Smooth muscle cell (in vitro differentiated cells): ENCODE data around the gene TRIM61. TPM values are rescaled to one million over a fixed set of nuclear protein-coding genes. Genes with fewer than 3 reads are reported as not detected.

Experiments used
- DNase-seq: peaks from one replicate; lab custom pipeline; 2025; ENCODE audit not compliant: unreplicated experiment; lab: John Stamatoyannopoulos, UW
- H2AFZ ChIP-seq: fragments of 200-600 bp; sonication (generic); 2 replicates; pipeline ENCODE4 v1.6.0; 2016; ENCODE audit warnings: antibody characterized with exemption, low read depth, mild to moderate bottlenecking
- H3F3A ChIP-seq: fragments of 200-600 bp; sonication (generic); 2 replicates; pipeline ENCODE4 v1.6.0; 2017; ENCODE audit warnings: antibody characterized with exemption, low read depth
- H3K27ac ChIP-seq: fragments of 200-600 bp; sonication (generic); 2 replicates; pipeline ENCODE4 v1.5.1; 2016; ENCODE audit warnings: low read depth, mild to moderate bottlenecking
- H3K27me3 ChIP-seq: fragments of 200-600 bp; sonication (generic); 2 replicates; pipeline ENCODE4 v1.6.1; 2016; ENCODE audit warnings: low read depth, mild to moderate bottlenecking
- H3K36me3 ChIP-seq: fragments of 200-600 bp; sonication (generic); 2 replicates; pipeline ENCODE4 v1.5.1; 2016; ENCODE audit warnings: low read depth
- H3K4me1 ChIP-seq: fragments of 200-600 bp; sonication (generic); 2 replicates; pipeline ENCODE4 v1.5.1; 2016; ENCODE audit warnings: low read depth
- H3K4me2 ChIP-seq: fragments of 200-600 bp; sonication (generic); 2 replicates; pipeline ENCODE4 v1.6.0; 2016; ENCODE audit warnings: mild to moderate bottlenecking
- H3K4me3 ChIP-seq: fragments of 200-600 bp; sonication (generic); 2 replicates; pipeline ENCODE4 v1.5.1; 2016; ENCODE audit warnings: mild to moderate bottlenecking
- H3K79me2 ChIP-seq: fragments of 200-600 bp; sonication (generic); 2 replicates; pipeline ENCODE4 v1.6.0; 2016; ENCODE audit warnings: low read depth, mild to moderate bottlenecking
- H3K9ac ChIP-seq: fragments of 200-600 bp; sonication (generic); 2 replicates; pipeline ENCODE4 v1.6.0; 2016; ENCODE audit warnings: low read depth
- H3K9me3 ChIP-seq: fragments of 200-600 bp; sonication (generic); replicated peaks from 2 replicates; pipeline ENCODE4 v1.5.1; 2016; ENCODE audit warnings: low read depth
- H4K20me1 ChIP-seq: fragments of 200-600 bp; sonication (generic); 2 replicates; pipeline ENCODE4 v1.6.0; 2016; ENCODE audit warnings: low read depth
- WGBS: methylation state at CpG from one replicate; pipeline ENCODE4 v1.1.7; 2016; ENCODE audit warnings: low lambda C conversion rate; 5-methylcytosine and 5-hydroxymethylcytosine counted together
- polyA plus RNA-seq: library from polyadenylated mRNA; unstranded; fragments of >200 nt; fragmentation: Nextera tagmentation; extraction: Ambion mirVana; gene quantifications from 2 replicates; pipeline ENCODE4 v1.2.1, GENCODE V29; 2016
- total RNA-seq: library from RNA; depleted of rRNA; stranded (reverse); fragments of >200 nt; gene quantifications from 2 replicates; pipeline ENCODE4 v1.2.3, GENCODE V29; 2014
- TF ChIP-seq, protein P1 (sequence below): fragments of 200-600 bp; sonication (generic); IDR thresholded peaks from 2 replicates; pipeline ENCODE4 v1.5.1; 2017; ENCODE audit warnings: borderline replicate concordance, mild to moderate bottlenecking, antibody characterized with exemption; ENCODE audit not compliant: insufficient read depth, poor library complexity, severe bottlenecking

Gene TRIM61
- total and polyA plus RNA-seq, 2 experiments from 2014 or later = not detected

DNA sequence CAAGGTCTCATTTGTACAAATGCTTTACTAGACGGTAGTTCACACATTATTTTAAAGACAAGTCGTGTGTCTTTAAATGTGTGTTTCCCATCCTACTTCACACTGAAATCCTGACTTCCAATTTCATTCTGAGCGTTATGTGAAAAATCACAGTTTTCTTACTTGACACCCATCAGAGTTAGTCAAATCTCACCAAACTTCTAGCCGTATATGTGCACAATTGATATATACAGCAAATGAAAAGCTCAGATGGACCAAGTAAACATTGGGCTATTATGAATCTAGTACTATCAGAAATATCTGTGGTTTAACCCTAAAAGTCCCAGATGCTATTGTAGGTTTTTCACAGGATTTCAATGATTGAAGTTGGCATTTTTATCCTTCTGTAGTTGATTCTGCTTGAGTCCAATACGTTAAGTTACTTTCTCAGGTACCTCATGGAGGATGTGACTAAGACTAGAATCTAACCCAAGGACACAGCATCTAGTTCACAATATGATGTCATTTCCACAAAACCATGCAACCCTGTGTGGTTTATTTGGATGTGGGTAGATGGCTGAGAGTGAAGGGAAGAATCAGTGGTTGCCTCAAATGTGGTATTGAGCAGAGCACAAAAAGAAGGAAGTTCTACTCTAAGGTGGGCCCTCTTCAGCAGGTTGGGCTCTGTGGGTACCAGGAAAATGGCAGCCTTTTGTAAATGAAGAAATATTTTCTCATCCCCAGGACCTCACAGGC is 32.2 kb upstream of the TRIM61 start:
- Histone ChIP-seq H3K9me3 (no peaks in the 10 kb centered on the region), H2AFZ (no peak overlapping the region), H3K9ac (no peak overlapping the region), H3K4me1 (no peaks in the 10 kb centered on the region), H3K27ac (no peak overlapping the region), H4K20me1 (no peaks in the 10 kb centered on the region), H3K4me2 (no peak overlapping the region), H3K79me2 (no peaks in the 10 kb centered on the region), H3K36me3 (no peaks in the 10 kb centered on the region), H3K27me3 (no peaks in the 10 kb centered on the region), H3F3A (no peaks in the 10 kb centered on the region), H3K4me3 (no peak overlapping the region)
- DNase-seq = no peak
- TF ChIP-seq, protein P1, sequence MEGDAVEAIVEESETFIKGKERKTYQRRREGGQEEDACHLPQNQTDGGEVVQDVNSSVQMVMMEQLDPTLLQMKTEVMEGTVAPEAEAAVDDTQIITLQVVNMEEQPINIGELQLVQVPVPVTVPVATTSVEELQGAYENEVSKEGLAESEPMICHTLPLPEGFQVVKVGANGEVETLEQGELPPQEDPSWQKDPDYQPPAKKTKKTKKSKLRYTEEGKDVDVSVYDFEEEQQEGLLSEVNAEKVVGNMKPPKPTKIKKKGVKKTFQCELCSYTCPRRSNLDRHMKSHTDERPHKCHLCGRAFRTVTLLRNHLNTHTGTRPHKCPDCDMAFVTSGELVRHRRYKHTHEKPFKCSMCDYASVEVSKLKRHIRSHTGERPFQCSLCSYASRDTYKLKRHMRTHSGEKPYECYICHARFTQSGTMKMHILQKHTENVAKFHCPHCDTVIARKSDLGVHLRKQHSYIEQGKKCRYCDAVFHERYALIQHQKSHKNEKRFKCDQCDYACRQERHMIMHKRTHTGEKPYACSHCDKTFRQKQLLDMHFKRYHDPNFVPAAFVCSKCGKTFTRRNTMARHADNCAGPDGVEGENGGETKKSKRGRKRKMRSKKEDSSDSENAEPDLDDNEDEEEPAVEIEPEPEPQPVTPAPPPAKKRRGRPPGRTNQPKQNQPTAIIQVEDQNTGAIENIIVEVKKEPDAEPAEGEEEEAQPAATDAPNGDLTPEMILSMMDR = no peak
- WGBS = 93% methylated on average over 5 of the region's 5 CpGs

DNA sequence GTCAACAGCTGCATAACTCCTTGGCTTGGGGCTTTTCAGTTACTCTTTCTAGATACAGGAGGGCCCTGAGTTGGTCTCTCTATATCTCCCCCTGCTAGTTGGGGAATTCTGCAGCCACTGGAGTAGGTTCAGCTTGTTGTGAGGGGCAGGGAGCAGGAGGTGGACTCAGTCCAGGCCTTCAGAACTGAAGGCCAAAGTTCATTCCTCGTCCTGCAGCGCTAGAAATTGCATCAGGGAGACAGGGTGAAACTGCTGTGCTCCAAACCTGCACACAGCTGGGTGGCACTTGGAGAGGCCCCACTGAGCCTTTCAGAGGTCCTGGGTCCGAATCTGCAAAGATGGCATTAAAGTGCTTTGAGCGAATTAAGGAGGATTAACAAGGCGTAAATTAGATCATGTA is 29.4 kb upstream of the TRIM61 start:
- H3K79me2 ChIP-seq = no peaks in the 10 kb centered on the region
- no peaks in the 10 kb centered on the region for H3K9me3 ChIP-seq
- H2AFZ ChIP-seq = no peak overlapping the region
- H3K27ac ChIP-seq = no peak overlapping the region
- no peak overlapping the region for H3K9ac ChIP-seq
- H3K36me3 ChIP-seq = no peaks in the 10 kb centered on the region
- TF ChIP-seq, protein P1 = no peak
- H3K4me1 ChIP-seq = no peaks in the 10 kb centered on the region
- no peak overlapping the region for H3K4me3 ChIP-seq
- H4K20me1 ChIP-seq = no peaks in the 10 kb centered on the region
- H3K4me2 ChIP-seq = no peak overlapping the region
- H3K27me3 ChIP-seq = no peaks in the 10 kb centered on the region
- DNase-seq = no peak
- WGBS = 85% methylated on average over 5 of the region's 5 CpGs
- H3F3A ChIP-seq = no peaks in the 10 kb centered on the region

DNA sequence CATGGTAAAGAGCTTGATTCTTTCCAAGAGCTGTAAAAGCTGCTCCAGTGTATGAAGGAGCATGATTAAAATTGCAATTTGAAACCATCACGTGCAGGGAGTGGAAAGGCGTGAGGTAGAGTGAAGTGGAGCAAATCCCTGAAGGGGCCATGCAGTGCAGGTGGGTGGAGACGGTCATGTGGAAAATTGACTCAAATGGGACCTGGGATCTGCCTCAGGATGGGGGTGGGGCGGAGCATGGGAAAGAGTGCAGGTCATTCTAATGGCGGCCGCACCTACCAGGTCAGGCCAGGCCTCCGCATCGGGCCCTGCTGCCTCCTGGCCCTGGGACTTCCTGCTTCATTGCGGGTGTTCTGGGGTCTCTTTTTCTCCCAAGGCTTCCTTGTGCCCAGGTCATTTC is 29.0 kb upstream of the TRIM61 start:
- no peak overlapping the region for H3K27ac ChIP-seq
- H3K9ac ChIP-seq = no peak overlapping the region
- no peaks in the 10 kb centered on the region for H3K27me3 ChIP-seq
- H3K4me2 ChIP-seq = no peak overlapping the region
- WGBS = 84% methylated on average over 9 of the region's 9 CpGs
- H4K20me1 ChIP-seq = no peaks in the 10 kb centered on the region
- no peak for DNase-seq
- H3K4me1 ChIP-seq = no peaks in the 10 kb centered on the region
- H3K9me3 ChIP-seq = no peaks in the 10 kb centered on the region
- no peak overlapping the region for H3K4me3 ChIP-seq
- H2AFZ ChIP-seq = no peak overlapping the region
- no peaks in the 10 kb centered on the region for H3K36me3 ChIP-seq
- H3F3A ChIP-seq = no peaks in the 10 kb centered on the region
- TF ChIP-seq, protein P1 = no peak
- no peaks in the 10 kb centered on the region for H3K79me2 ChIP-seq
